Dermis blood vessel endothelial cell (primary cell): Measurements from ENCODE around the gene DBNDD2. TPM values are rescaled to one million over a fixed set of nuclear protein-coding genes. Genes with fewer than 3 reads are reported as not detected.

ENCODE experiments used
- DNase-seq: peaks from one replicate; pipeline ENCODE4 v3.0.0; 2010
- total RNA-seq: library from RNA; depleted of rRNA; stranded (reverse); fragments of >200 nt; gene quantifications from 2 replicates; pipeline ENCODE4 v1.2.3, GENCODE V29; 2014

DBNDD2 gene, protein sequence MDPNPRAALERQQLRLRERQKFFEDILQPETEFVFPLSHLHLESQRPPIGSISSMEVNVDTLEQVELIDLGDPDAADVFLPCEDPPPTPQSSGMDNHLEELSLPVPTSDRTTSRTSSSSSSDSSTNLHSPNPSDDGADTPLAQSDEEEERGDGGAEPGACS
- 3.4 and 8.9 TPM in 2 replicates for total RNA-seq

DNA sequence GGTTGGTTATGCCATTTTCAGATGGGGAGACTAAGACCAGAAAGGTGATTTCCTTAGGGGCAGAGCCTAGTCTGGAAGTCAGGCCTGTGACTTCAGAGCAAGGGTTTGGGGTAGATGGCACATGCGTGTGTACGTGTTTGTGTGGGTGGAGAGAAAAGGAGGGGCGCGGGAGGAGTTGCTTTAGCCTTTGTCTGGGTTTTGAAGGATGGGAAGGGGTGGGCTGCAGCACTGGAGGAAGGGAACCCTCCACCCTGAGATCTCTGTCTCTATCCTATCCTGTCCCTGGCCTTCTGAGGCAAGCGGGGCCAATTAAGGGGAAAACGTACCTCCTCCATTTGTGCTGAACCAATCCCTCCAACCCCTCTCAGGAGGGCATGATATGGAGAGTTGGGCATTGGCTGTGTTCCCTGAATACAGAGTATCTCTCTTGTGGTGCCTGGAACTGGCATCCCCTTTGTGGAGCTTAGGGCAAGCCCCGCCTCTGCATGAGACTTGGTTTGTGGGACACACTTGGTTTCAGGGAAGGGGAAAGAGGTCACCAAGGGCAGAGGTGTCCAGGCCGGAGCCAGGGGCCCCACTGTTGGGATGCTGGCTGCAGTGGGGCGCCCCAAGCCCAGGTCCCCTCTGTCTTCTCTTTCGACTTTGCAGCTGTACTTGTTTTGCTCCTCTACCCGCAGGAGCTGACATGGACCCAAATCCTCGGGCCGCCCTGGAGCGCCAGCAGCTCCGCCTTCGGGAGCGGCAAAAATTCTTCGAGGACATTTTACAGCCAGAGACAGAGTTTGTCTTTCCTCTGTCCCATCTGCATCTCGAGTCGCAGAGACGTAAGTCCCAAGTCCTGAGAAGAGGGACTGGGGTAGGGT lies at the start of gene DBNDD2:
DBNDD2 (plus strand) TSS at position 507 of the 863 bp plus-strand sequence; CDS start at position 686, 179 bp downstream.
- DNase-seq, result no peak

DNA sequence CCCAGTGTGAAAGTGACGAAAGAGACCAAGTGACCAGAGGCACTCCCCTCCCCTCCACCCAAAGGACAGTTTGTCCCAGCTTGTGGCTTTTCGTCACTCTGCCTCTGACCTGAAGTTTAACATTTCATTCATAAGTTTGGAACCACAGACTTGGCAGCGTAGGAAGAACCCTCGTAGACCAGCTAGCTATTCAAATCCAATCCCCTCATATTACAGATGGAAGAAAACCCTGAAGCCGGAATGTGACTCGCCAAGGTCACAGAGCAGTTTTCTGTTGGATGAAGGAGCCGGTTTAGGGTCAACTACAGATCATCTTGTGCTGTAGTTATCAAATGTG lies 49.1 kb upstream of the DBNDD2 start:
- peak; percentile 51 for DNase-seq

DNA sequence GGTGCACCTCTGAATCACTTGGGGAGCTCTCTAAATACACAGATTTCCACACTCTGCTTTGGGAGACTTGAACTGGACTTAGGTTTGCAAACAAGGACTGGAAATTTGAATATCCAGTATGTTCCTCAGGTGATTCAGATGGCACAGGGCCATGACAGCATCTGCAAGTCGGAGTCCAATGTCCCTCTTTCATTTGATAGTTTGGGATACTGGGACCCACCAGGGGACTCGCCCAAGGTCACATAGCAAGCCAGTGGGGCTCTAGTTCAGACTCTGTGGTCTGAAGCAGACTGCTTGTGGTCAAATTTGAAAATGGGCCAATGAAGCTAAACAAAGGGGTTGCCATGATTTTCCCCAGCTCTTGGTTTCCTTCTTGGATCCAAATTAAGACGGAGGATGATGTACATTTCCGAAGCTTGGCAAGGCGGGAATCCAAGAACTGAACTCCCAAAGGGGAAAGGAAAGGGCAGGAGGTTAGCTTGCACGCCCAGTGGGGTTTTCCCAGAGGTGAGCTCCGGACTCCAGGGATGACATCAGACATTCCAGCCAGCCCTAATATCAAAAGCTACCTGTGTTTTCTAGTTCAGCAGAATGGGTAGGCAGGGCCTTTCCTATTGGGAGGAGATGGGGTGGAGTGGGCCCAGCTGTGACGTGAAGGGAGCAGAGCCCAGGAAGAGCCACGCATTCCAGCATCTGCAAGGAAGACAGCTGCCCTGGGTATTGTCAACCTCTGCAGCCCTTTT lies 48.5 kb upstream of the DBNDD2 start:
- DNase-seq, result peak; percentile 78

DNA sequence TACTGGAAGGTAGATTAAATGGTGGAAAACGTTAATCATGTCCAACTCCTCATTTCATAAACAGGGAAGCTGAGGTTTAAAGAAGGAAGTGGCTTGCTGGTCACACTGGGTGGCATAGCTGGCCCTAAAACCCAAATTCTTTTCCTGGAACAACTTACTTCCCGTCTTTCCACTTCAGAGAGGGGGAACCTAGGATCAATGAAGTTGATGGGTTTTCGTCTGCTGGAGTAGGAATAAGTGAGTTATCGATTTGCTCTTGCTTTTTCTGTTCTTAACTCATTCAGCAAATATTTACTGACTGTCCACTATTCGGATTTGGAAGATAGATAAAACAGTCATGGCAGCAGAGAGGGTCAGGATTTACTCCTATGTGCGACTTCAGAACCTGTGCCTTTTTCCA lies 46.3 kb upstream of the DBNDD2 start:
- DNase-seq, result no peak

DNA sequence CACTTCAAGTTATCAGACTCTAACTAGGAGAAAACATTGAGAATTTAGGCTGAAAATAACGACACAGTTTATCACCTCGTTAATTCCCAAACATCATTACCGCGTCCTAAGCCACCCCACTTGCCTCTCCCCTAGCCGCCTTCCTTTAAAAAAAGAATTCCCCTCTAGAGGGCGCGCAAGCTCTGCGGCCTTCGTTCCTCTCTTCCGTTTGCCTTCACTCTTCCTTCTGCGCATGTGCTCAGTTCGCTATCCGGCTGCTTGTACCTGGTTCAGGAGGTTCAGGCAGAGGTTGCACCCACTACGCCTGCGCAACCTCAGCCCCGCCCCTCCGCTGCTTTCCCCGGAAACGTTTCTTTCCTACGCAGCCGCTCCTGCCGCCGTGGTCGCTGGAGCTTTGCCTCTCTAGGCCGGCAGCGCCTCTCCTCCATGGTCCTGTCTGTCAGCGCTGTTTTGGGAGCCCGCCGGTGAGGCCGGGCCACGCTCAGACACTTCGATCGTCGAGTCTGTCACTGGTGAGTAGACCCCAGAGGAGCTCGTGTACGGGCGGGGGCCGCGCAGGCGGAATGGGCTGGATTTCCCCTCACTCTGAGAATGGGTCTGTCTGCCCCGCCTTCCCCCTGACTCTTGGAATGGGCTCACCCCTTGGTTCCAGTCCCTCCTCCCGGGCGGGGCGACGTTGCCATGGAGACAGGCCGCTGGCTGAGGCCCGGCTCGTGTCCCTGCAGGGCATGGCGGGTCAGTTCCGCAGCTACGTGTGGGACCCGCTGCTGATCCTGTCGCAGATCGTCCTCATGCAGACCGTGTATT lies 45.1 kb upstream of the DBNDD2 start, which contains the start of gene SYS1:
SYS1 (plus strand) TSS at position 353 of the 807 bp plus-strand sequence; CDS start at position 729, 376 bp downstream.
- DNase-seq, result peak; percentile 99

DNA sequence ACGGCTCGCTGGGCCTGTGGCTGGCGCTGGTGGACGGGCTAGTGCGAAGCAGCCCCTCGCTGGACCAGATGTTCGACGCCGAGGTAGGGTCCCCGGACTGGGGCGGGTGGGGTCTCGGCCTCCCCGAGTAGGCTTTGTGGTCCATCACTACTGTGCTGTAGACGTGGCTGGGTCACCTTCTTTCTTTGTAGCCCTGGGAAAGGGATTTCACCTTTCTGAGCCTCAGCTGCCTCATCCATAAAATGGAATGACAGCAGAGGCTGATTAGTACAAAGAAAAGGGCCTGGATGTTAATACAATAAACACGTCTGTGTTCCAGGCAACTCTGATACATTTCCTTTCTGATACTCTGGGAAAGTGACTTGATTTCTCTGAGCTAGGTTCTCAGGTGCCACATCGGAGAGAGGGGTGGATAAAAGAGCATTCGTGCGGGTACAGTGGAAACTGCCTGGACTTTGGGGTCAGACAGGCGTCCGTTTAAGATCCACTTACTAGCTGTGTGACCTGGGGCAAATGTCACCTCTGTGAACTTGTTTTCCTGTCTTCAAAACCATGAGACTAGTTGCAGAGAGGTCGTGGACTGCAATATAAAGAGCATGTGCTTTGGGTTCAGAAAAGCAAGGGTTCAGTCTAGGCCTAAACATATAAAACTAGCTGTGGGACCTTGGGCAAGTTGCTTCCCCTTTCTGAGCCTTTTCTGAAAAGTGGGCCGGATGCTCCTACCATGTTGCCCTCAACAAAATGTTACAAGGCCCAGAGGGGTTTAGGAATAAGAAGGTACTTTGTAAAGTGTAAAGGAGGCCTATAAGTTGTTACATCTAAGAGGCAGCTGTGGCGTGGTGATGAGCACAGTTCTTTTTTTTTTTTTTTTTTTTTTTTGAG lies 44.2 kb upstream of the DBNDD2 start:
- DNase-seq, result no peak

DNA sequence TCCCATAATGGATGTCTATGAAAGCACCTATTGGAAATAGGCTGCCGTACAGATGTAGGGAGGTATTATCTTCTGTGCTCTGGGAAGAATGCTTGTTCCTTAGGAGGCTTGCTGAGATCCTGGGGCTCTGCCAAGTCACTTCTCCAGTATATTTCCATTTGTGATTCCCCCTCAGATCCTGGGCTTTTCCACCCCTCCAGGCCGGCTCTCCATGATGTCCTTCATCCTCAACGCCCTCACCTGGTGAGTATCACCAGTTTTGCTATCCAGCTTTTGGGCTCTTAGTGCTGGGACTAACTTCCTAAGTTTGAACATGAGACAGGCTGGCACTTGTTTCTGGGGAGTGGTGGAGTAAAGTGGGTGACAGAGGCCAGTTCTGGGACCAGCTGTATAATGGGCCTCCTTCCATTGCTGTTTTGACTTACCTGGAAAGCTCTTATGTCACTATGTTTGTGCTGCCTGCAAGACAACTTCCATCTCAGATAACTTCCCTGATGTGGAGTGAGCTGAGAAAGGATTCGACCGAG lies 42.6 kb upstream of the DBNDD2 start:
- no peak for DNase-seq

DNA sequence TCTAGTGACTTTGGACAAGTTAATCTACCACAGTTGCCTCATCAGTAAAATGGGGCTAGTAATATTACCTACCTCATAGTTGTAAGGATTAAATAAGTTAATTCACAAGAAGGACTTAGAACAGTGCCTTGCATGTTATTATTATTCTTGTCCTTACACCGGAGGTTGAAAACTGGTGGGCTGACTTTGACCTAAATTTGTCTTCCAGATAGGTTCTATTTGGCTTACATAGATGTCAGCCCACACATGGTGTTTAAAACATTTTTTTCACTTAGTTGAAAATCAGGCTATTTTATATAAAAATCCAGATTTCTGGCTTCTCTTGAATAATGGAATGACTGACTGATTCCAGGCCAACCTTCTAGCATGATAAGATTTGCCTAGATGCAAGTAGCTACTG lies 41.9 kb upstream of the DBNDD2 start:
- DNase-seq, result no peak

DNA sequence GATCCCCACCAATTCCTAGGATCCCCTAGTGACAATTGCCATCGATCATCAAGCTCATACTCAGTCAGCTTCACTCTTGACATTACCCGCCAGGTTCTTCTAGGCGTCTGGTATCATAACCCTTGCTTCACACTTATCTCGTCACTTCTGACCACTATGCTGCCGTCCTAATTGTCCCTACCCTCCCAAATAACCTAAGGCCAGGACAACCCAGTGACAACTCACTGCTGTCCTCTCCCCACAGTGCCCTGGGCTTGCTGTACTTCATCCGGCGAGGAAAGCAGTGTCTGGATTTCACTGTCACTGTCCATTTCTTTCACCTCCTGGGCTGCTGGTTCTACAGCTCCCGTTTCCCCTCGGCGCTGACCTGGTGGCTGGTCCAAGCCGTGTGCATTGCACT lies 41.5 kb upstream of the DBNDD2 start:
- DNase-seq, result no peak

DNA sequence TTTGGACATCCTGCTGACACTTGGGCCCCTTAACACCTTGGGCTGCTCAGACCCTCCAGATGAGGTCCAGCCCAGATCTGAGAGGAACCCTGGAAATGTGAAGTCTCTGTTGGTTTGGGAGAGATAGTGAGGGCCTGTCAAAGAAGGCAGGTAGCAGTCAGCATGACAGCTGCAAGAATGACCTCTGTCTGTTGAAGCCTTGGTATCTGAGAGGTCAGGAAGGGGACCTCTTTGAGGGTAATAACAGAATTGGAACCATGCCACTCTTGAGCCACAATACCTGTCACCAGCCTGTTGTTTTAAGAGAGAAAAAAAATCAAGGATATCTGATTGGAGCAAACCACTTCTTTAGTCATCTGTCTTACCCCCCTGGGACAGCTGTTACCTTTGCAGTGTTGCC lies 41.0 kb upstream of the DBNDD2 start:
- DNase-seq, result no peak

DNA sequence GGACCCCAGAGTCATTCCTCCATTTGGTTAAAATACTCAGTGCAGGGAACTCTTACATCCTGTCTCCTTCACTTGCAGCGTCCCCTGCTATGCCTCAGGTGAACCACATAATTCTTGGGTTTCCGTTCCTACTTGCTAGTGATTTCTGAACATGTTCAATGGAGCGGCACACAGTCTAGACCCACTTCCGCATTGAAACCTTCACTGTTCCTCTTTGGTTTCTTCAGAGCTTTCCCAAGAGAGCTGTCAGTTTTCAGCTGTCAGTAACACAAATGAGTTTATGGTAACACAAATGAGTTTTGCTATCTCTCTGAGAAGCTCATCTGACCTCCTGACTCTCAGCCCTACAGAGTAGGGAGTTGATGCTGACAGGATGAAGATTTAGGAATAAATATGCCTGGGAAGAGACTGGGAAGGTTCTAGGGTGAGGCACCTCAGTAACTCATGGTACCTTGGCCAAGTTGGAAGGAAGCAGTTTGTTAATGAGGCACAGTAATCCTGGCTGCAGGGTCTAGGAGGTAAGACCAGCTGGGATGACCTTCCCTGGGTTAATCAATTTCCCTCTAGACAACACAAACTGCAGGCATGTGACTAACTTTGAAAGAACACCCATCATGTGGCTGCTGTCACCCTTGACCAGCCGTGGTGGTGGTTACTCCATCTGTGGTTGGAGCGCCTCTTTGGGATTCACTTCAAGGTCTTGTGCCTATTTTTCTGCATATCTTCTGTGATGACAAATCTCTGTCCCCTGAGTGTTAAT lies 39.7 kb upstream of the DBNDD2 start:
- DNase-seq, result no peak

DNA sequence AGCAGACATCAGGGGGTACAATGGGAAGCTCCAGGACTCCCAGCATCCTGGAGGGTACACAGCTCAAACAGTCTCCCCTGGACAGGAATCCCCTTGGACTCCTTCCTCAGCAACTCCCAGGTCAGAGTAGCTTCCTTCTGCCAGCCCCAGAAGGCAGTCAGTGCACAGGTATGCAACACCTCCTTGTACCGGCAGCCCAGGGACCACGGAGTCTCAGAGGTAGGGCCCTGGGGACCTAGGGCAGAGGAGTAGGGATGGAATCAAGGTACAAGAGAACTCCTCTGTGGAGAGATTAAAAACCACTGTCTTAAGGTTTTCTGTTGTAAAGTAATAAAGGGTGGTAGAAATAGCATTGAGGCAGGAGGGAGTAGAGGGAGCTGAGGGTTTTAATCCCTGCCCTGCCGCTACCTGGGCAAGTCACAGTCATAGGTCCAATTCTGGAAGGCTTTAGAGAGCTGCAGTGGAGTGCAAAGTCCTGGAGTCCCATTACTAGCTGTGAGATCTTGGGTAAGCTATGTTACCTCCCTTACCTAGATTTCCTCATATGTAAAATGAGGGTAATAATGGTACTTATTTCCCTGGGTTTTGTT lies 37.4 kb upstream of the DBNDD2 start:
- DNase-seq, result no peak

DNA sequence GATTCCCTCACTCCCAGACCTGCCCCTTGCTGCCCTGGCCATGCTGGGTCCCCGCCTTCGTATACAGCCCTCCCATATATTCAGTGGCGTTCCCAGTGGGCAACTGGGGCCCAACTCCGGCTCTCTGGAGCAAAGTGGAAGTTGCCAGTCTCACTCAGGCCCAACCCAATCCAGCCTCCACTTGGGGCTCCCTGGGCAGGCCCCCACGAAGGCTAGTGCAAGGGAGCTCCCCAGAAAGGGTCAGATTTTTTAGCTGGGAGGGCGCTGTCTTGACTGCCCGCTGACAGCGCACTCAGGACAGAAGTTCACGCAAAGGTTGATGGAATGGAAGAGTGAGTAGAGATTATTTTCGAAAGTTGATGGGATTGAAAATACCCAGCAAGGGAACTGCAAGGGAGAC lies 35.8 kb upstream of the DBNDD2 start:
- DNase-seq, result no peak

DNA sequence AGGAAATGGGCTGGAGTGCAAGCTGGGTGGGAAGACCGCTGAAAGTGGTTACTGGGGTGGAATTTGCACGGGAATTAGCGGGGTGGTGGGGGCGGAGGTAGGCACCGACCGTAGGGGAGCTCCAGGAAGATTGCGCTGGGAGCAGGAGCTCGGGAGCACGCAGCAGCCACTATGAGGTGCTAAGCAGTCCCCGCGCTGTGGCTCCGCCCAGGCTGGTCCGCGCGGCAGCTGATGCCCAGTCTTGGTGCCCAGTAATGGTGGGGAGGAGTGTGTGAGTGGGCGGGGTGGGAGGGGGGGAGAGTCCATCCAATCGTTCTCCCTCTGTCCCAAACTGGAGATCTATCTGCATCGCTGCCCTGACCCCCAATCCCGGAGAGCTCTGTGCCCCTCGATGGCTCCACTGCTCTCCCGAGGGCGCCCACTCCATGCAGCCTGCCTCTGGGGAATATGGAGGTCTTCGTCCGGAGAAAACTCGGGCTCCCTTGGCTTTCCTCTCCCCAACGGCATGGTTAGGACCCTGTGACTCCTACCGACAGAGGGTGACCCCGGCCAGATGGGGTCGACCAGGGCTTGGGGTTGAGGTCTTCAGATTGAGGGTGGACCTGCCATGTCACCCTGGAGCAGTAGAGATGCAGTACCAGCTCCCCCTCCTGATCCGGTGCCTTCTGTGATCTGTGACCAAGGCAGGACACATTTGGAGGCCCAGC lies 35.3 kb upstream of the DBNDD2 start:
- DNase-seq, result peak; percentile 42

DNA sequence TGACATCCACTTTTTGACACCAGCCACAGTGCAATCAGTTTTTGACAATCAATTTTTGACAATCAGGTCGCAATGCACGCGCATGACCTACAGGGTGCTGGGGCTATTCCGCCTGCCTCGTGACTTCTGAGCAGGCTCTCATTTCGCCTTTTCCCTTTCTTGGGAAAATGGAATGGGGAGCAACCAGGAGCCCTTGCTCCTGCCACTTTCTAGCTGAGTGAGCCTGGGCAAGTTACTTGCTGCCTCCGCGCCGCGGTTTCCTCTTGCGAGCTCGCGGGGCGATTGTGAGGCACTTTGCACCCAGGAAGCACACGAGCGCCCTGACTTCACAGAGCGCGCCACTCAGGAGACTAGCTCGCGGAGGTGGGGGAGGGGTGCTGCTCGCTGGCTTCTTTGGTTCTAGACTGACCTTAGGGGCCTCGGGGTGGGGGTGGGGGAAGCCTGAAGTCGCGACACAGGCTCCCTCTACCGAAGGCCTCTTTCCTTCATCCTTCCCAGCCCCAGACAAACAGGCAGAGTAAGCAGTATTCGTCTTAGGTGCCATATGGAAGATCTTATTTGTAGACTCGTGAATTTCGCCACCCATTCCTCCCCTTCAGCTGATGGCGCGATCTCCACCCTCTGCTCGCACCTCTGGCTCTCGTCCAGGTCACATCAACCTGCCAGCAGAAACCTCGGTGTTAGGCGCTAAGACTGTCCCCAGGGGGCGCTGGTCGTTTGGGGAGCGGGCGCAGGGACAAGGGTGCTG lies 34.6 kb upstream of the DBNDD2 start:
- DNase-seq, result peak; percentile 90

DNA sequence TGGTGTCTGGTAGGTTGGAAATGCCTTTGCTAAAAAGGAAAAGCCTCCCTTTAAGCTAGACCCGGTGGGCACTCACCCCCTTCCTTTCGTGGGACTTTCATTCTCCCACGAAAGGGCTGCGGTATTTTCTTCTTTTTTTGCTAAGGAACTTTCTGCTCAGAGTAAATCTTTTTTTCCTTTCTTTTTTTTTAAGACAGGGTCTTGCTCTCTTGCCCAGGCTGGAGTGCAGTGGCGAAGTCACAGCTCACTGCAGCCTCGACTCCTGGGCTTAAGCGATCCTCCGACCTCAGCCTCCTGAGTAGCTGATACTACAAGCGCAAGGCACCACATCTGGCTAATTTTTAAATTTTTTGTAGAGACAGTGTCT lies 34.0 kb upstream of the DBNDD2 start:
- DNase-seq, result no peak

DNA sequence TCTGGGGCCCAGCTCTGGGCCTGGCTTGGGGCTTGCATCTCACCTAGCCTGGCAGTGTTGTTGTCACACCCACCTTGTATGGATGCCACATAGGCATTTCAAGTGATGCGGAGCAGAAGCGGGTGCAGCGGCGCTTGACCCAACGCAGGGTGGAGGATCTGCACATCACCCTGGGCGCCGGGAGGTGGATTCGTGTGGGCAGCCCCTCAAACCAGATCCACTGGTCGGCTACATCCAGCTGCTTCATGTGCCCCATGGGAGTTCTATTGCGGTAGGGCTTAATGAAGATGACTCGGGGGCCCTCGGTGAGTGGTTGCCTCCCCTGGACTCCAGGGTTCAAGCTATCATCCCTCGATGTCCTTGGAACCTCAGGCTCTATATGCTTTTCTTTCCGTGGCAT lies 33.1 kb upstream of the DBNDD2 start:
- DNase-seq, result no peak

DNA sequence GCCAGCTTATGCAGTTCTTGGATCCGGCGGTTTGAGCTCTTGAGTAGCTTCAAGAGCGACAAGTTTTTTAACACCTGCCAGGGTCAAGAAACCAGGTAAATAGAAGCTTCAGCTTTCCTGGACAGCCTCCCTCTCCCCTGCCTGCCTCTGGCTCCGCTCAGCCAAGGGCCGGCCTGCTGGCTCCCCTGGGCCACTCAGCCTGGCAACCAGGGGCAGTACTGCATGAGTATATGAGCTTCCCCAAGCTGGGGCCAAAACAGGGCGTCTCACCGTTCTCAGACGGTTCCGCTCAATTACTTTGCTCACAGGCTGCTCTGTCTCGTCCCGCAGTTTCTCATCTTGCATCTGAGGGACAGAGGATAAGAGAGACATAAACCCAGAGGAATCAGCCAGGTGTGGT lies 30.8 kb upstream of the DBNDD2 start:
- no peak for DNase-seq

DNA sequence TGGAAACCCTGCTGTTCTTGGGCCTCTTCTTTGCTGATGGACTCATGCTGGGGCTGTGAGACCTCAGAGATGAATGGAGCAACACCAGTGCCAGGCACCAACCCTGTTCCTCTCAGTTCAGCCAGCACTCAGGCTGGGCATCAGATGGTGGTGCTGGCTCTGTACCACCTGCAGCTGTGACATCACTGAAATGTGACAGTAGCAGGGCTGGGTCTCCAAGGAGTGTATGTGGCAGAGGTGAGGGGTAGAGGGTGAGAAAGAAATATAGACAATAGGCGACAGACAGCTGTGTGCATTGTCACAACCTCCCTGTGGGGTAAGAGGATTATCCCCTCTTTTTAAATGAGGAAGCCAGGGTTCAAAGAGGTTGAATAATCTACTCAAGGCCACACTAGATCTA lies 29.9 kb upstream of the DBNDD2 start, which contains the start of gene TP53TG5:
TP53TG5 (minus strand) TSS at position 135 of the 400 bp plus-strand sequence; CDS start at position 46, 89 bp downstream.
- no peak for DNase-seq
